HepG2 (cell line): ENCODE results near the gene CREB1. TPM values are rescaled to one million over a fixed set of nuclear protein-coding genes. Genes with fewer than 3 reads are reported as not detected.

Experiments
- ATAC-seq: fragments of 200-7000 bp; cut with Tn5 transposase; 3 replicates; pipeline ENCODE4 v1.9.1; 2020; ENCODE audit warnings: mild to moderate bottlenecking, moderate library complexity
- BruUV-seq: library from RNA; stranded (reverse); fragments of 400-500 nt; replicated peaks from 2 replicates; lab custom pipeline; 2021; lab: Mats Ljungman, UMichigan
- CTCF ChIA-PET: fragments of 300-600 bp; formaldehyde crosslinking; extraction: SDS; loops from one replicate; lab custom pipeline; 2021; ENCODE audit warnings: low total read pairs, inconsistent platforms, low intra/inter-chr PET ratio; lab: Yijun Ruan, JAX
- POLR2A ChIA-PET: fragments of 350-600 bp; sonication (Branson Sonifier 250); formaldehyde crosslinking; loops from one replicate; lab custom pipeline; 2020; ENCODE audit warnings: antibody characterized with exemption, inconsistent platforms; lab: Yijun Ruan, JAX
- DNase-seq: peaks from one replicate; pipeline ENCODE4 v3.0.0-alpha.2; 2015; ENCODE audit warnings: low spot score
- FAIRE-seq: peaks from 3 replicates; lab custom pipeline; 2011; peaks lifted over from hg19 to GRCh38; lab: Jason Lieb, UNC
- H2AFZ ChIP-seq: one replicate; pipeline ENCODE4 v1.6.1; 2011; ENCODE audit warnings: low read length, inconsistent platforms
- H3K27ac ChIP-seq: fragments of 300-600 bp; 3 replicates; pipeline ENCODE4 v1.8.0; 2011; ENCODE audit warnings: mixed run types, mild to moderate bottlenecking, mixed read lengths, low read length, inconsistent platforms; ENCODE audit not compliant: insufficient read depth; ENCODE audit errors: extremely low read length
- H3K27me3 ChIP-seq, 2 experiments: fragments of 200-600 bp in 1 of 2; 2 replicates in 1 of 2; 3 replicates in 1 of 2; pipeline versions ENCODE4 v1.6.0 to v1.8.0; 2011; ENCODE audit warnings: low read length in 2 of 2, mild to moderate bottlenecking in 2 of 2, moderate library complexity in 2 of 2, inconsistent platforms in 1 of 2; ENCODE audit not compliant: insufficient read depth in 2 of 2, control insufficient read depth in 1 of 2
- H3K36me3 ChIP-seq, 2 experiments: fragments of 200-600 bp in 1 of 2; replicated peaks in 1 of 2; 2 replicates in 1 of 2; 3 replicates in 1 of 2; pipeline versions ENCODE4 v1.5.1 to v1.8.0; 2011; ENCODE audit warnings: low read length in 2 of 2, inconsistent platforms in 1 of 2; ENCODE audit not compliant: insufficient read depth in 2 of 2, control insufficient read depth in 1 of 2
- H3K4me1 ChIP-seq: 2 replicates; pipeline ENCODE4 v1.5.1; 2012; ENCODE audit warnings: low read length, inconsistent platforms; ENCODE audit not compliant: insufficient read depth
- H3K4me2 ChIP-seq: 2 replicates; pipeline ENCODE4 v1.6.0; 2011; ENCODE audit warnings: low read depth, low read length, inconsistent platforms
- H3K4me3 ChIP-seq, 3 experiments: fragments of 200-600 bp in 1 of 3; sonication (generic), shearing (Covaris generic) in 1 of 3; replicated peaks in 1 of 3; 2 replicates each; pipeline ENCODE4 v1.5.1; 2011 to 2016; ENCODE audit warnings: low read length in 3 of 3, inconsistent platforms in 2 of 3, low read depth in 2 of 3, mild to moderate bottlenecking in 2 of 3, control low read depth in 1 of 3, mixed read lengths in 1 of 3; ENCODE audit not compliant: insufficient read depth in 1 of 3
- H3K79me2 ChIP-seq: one replicate; pipeline ENCODE4 v1.6.1; 2011; ENCODE audit warnings: low read length, inconsistent platforms; ENCODE audit not compliant: insufficient read depth
- H3K9ac ChIP-seq: 2 replicates; pipeline ENCODE4 v1.6.0; 2011; ENCODE audit warnings: mild to moderate bottlenecking, low read depth, low read length, inconsistent platforms; ENCODE audit not compliant: insufficient read depth
- H3K9me3 ChIP-seq: 2 replicates; pipeline ENCODE4 v1.5.1; 2012; ENCODE audit warnings: mild to moderate bottlenecking, low read length
- H4K20me1 ChIP-seq: 2 replicates; pipeline ENCODE4 v1.6.0; 2011; ENCODE audit warnings: inconsistent platforms, mild to moderate bottlenecking, low read length, moderate library complexity; ENCODE audit not compliant: insufficient read depth
- SNAPC2 ChIP-seq: sonication (generic); formaldehyde crosslinking; IDR thresholded peaks from 2 replicates; pipeline ENCODE4 v1.8.1; 2022; ENCODE audit warnings: mild to moderate bottlenecking, missing genetic modification reagents
- SOX13 ChIP-seq, 3 experiments: fragments of 450-650 bp in 1 of 3; sonication (generic) in 1 of 3; formaldehyde crosslinking in 1 of 3; IDR thresholded peaks in 2 of 3; conservative IDR thresholded peaks in 1 of 3; 2 replicates each; pipeline versions ENCODE4 v1.5.0 to v1.6.1; 2016 to 2020; ENCODE audit warnings: antibody characterized with exemption in 1 of 3, mild to moderate bottlenecking in 1 of 3, missing compliant biosample characterization in 1 of 3, missing genetic modification reagents in 1 of 3, moderate library complexity in 1 of 3
- ZBTB10 ChIP-seq: sonication (generic); formaldehyde crosslinking; IDR thresholded peaks from 2 replicates; pipeline ENCODE4 v1.4.0; 2020; ENCODE audit warnings: missing genetic modification reagents, borderline replicate concordance
- ZNF160 ChIP-seq: sonication (generic); formaldehyde crosslinking; IDR thresholded peaks from 2 replicates; pipeline ENCODE4 v1.8.0; 2022; ENCODE audit warnings: mild to moderate bottlenecking, inconsistent platforms, missing genetic modification reagents
- WGBS: methylation state at CpG from one replicate; pipeline ENCODE4 v1.1.6; 2017; ENCODE audit warnings: low lambda C conversion rate; 5-methylcytosine and 5-hydroxymethylcytosine counted together
- in situ Hi-C: cut with HindIII; loops from 2 replicates; pipeline ENCODE4 v1.10.0; 2017; ENCODE audit warnings: low pct_unique_long_range_greater_than_20kb; ENCODE audit not compliant: extremely low pct_ligation_motif_present
- intact Hi-C: fragments of 100-400 bp; cut with micrococcal nuclease; formaldehyde crosslinking; loops from one replicate; pipeline ENCODE4 v1.10.0; 2022; ENCODE audit not compliant: unreplicated experiment
- polyA plus RNA-seq, 8 experiments: library from polyadenylated mRNA; depleted of rRNA in 3 of 8; stranded (reverse) in 7 of 8; unstranded in 1 of 8; fragments of >200 nt; fragmentation: Illumina TruSeq in 4 of 8; extraction: Trizol in 4 of 8; gene quantifications; 2 replicates each; pipeline versions ENCODE4 v1.2.1 to v1.2.3, GENCODE V29; 2011 to 2016; ENCODE audit warnings: low read depth in 4 of 8, missing spikeins in 1 of 8, mixed read lengths in 1 of 8; ENCODE audit not compliant: insufficient read depth in 1 of 8
- total RNA-seq, 5 experiments: library from RNA; depleted of rRNA; stranded (reverse); fragments of >200 nt; fragmentation: Illumina TruSeq; extraction: Trizol; gene quantifications; 2 replicates each; pipeline ENCODE4 v1.2.3, GENCODE V29; 2016; ENCODE audit warnings: low read depth in 1 of 5
- TF ChIP-seq, protein P1 (sequence below): sonication (generic); formaldehyde crosslinking; IDR thresholded peaks from 2 replicates; pipeline ENCODE4 v1.4.0; 2020; ENCODE audit warnings: missing genetic modification reagents, mild to moderate bottlenecking, borderline replicate concordance
- TF ChIP-seq, protein P2 (sequence below): sonication (generic); formaldehyde crosslinking; IDR thresholded peaks from 2 replicates; pipeline ENCODE4 v1.4.0; 2020; ENCODE audit warnings: missing genetic modification reagents

The CREB1 gene
- total and polyA plus RNA-seq, 2 of the 13 experiments (the other 11 are each of a cell fraction or from before 2014, with no cell fraction given): 51.8 to 51.9 TPM

DNA sequence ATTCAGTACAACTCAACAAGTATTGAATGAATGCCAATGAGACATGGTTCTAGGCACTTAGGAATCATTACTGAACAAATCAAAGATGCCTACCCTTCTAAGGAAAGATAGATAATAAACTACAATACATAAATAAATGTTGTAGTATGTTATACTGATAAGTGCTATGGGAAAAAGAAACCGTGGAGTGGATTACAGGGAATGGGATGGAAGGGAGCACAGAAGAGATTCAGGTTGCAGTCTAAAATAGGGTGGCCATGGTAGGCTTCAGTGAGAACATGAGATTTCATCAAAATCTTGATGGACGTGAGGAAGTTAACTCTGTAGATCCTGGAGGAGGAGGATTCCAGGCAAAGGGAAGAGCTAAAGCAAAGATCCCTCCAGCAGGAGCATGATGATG is 17.9 kb upstream of the CREB1 start:
- BruUV-seq: no TSS peak
- H3K4me1 ChIP-seq: no peaks in the 10 kb centered on the region
- H3K79me2 ChIP-seq: no peaks in the 10 kb centered on the region
- DNase-seq: no peak
- H3K4me3 ChIP-seq: no peak overlapping the region
- ATAC-seq: no peak
- intact Hi-C loops: no loop called here
- no peak for FAIRE-seq
- no peak overlapping the region for H3K27ac ChIP-seq
- no peak overlapping the region for H3K4me2 ChIP-seq
- H2AFZ ChIP-seq: no peak overlapping the region
- no peaks in the 10 kb centered on the region for H3K9me3 ChIP-seq
- POLR2A ChIA-PET: no interaction called here
- in situ Hi-C loops: no loop called here
- WGBS: 8% methylated on average over 2 of the region's 2 CpGs
- H3K36me3 ChIP-seq: no peaks in the 10 kb centered on the region
- H3K9ac ChIP-seq: no peak overlapping the region
- TF ChIP-seq SNAPC2 (CRISPR knock-in tag): no peak
- no peak for TF ChIP-seq SOX13 (IDR thresholded peaks at IDR 0.05)
- TF ChIP-seq SOX13 (CRISPR knock-in tag; conservative IDR thresholded peaks at IDR 0.05 in 1 of 2, IDR thresholded peaks at IDR 0.05 in 1 of 2): no peak
- TF ChIP-seq ZNF160: no peak
- TF ChIP-seq ZBTB10 (CRISPR knock-in tag): no peak
- TF ChIP-seq, protein P1, sequence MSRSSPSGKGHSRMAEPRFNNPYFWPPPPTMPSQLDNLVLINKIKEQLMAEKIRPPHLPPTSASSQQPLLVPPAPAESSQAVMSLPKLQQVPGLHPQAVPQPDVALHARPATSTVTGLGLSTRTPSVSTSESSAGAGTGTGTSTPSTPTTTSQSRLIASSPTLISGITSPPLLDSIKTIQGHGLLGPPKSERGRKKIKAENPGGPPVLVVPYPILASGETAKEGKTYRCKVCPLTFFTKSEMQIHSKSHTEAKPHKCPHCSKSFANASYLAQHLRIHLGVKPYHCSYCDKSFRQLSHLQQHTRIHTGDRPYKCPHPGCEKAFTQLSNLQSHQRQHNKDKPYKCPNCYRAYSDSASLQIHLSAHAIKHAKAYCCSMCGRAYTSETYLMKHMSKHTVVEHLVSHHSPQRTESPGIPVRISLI (CRISPR knock-in tag): no peak
- TF ChIP-seq, protein P2, sequence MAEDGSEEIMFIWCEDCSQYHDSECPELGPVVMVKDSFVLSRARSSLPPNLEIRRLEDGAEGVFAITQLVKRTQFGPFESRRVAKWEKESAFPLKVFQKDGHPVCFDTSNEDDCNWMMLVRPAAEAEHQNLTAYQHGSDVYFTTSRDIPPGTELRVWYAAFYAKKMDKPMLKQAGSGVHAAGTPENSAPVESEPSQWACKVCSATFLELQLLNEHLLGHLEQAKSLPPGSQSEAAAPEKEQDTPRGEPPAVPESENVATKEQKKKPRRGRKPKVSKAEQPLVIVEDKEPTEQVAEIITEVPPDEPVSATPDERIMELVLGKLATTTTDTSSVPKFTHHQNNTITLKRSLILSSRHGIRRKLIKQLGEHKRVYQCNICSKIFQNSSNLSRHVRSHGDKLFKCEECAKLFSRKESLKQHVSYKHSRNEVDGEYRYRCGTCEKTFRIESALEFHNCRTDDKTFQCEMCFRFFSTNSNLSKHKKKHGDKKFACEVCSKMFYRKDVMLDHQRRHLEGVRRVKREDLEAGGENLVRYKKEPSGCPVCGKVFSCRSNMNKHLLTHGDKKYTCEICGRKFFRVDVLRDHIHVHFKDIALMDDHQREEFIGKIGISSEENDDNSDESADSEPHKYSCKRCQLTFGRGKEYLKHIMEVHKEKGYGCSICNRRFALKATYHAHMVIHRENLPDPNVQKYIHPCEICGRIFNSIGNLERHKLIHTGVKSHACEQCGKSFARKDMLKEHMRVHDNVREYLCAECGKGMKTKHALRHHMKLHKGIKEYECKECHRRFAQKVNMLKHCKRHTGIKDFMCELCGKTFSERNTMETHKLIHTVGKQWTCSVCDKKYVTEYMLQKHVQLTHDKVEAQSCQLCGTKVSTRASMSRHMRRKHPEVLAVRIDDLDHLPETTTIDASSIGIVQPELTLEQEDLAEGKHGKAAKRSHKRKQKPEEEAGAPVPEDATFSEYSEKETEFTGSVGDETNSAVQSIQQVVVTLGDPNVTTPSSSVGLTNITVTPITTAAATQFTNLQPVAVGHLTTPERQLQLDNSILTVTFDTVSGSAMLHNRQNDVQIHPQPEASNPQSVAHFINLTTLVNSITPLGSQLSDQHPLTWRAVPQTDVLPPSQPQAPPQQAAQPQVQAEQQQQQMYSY (CRISPR knock-in tag): peak; percentile 95
- no peaks in the 10 kb centered on the region for H4K20me1 ChIP-seq
- CTCF ChIA-PET: no interaction called here
- H3K27me3 ChIP-seq: no peaks in the 10 kb centered on the region
